Thyroid gland (tissue), 4 donors: ENCODE data around the gene EFCAB12. TPM values are rescaled to one million over a fixed set of nuclear protein-coding genes. Genes with fewer than 3 reads are reported as not detected.
A peak's percentile ranks its signal among the peaks of the same experiment; 100 is the strongest.

Experiments
- DNase-seq, 2 donors: peaks; one replicate each; pipeline ENCODE4 v3.0.0-alpha.2; 2019
- H3K27ac ChIP-seq, 3 donors: fragments of 200-600 bp; sonication (generic); 1 replicate in 2 of 3; 2 replicates in 1 of 3; pipeline ENCODE4 v1.5.1; 2016 to 2019; ENCODE audit warnings: mild to moderate bottlenecking in 1 of 3, moderate library complexity in 1 of 3
- H3K27me3 ChIP-seq: fragments of 200-600 bp; sonication (generic); one replicate; pipeline ENCODE4 v1.5.1; 2019
- H3K36me3 ChIP-seq, 2 donors: fragments of 200-600 bp; sonication (generic); one replicate each; pipeline ENCODE4 v1.5.1; 2016 to 2019
- H3K4me1 ChIP-seq, 2 donors: fragments of 200-600 bp; sonication (generic); one replicate each; pipeline ENCODE4 v1.5.1; 2017 to 2019
- H3K4me3 ChIP-seq, 3 donors: fragments of 200-600 bp; sonication (generic); replicated peaks in 1 of 3; 1 replicate in 2 of 3; 2 replicates in 1 of 3; pipeline ENCODE4 v1.5.1; 2016; ENCODE audit warnings: mild to moderate bottlenecking in 1 of 3
- H3K9me3 ChIP-seq: fragments of 200-600 bp; sonication (generic); one replicate; pipeline ENCODE4 v1.5.1; 2017
- CTCF ChIP-seq, 6 experiments: fragments of 200-600 bp in 3 of 6; fragments of 450-650 bp in 3 of 6; sonication (generic) in 3 of 6; IDR thresholded peaks; one replicate each; pipeline ENCODE4 v1.5.1; 2016 to 2019; ENCODE audit warnings: antibody characterized with exemption in 6 of 6, mild to moderate bottlenecking in 2 of 6, inconsistent platforms in 1 of 6, moderate library complexity in 1 of 6
- POLR2A ChIP-seq, 2 donors: fragments of 450-650 bp; IDR thresholded peaks; one replicate each; pipeline ENCODE4 v1.6.1; 2017; ENCODE audit warnings: antibody characterized with exemption in 2 of 2, mild to moderate bottlenecking in 2 of 2, moderate library complexity in 1 of 2
- WGBS, 2 donors: methylation state at CpG; one replicate each; pipeline ENCODE4 v1.1.5; 2017; 5-methylcytosine and 5-hydroxymethylcytosine counted together
- intact Hi-C: fragments of 100-400 bp; cut with DNase I; formaldehyde crosslinking; loops from one replicate; pipeline ENCODE4 v1.15.1; 2023
- total RNA-seq, 4 donors: library from RNA; depleted of rRNA; stranded (reverse); fragments of >200 nt; gene quantifications; one replicate each; pipeline ENCODE4 v1.2.3, GENCODE V29; 2016

Gene EFCAB12
- total RNA-seq, 4 donors from 2014 or later: 0.67 to 1.2 (median 0.74) TPM

- intact Hi-C loops: no loop called here
- DNase-seq: no peak
- no peak overlapping the region for H3K27ac ChIP-seq
- H3K27me3 ChIP-seq: no peaks in the 10 kb centered on the region
- TF ChIP-seq POLR2A (IDR thresholded peaks at IDR 0.05) (no peak), CTCF (IDR thresholded peaks at IDR 0.05) (no peak)
- WGBS, 2 donors: 94 to 97% methylated on average over 2 of the region's 2 CpGs
- H3K4me1 ChIP-seq: no peaks in the 10 kb centered on the region
- H3K4me3 ChIP-seq: no peak overlapping the region
- no peaks in the 10 kb centered on the region for H3K9me3 ChIP-seq
- peaks cover 4 to 14% of the 10 kb centered on the region in 2 donors for H3K36me3 ChIP-seq
Measured at GRCh38 chr3:129460572-129460971, 32.1 kb upstream of the EFCAB12 start.

- intact Hi-C loops: no loop called here
- DNase-seq: no peak
- WGBS, 2 donors: 98% methylated on average over 3 of the region's 3 CpGs
- Histone ChIP-seq H3K27me3 (no peaks in the 10 kb centered on the region), H3K4me3 (no peak overlapping the region), H3K9me3 (no peaks in the 10 kb centered on the region), H3K36me3 (peaks cover 4 to 14% of the 10 kb centered on the region in 2 donors), H3K4me1 (no peaks in the 10 kb centered on the region), H3K27ac (no peak overlapping the region)
- TF ChIP-seq CTCF (IDR thresholded peaks at IDR 0.05) (no peak), POLR2A (IDR thresholded peaks at IDR 0.05) (no peak)
Measured at GRCh38 chr3:129460155-129460554, 31.7 kb upstream of the EFCAB12 start.

GRCh38 chr3:129453732-129454131 lies 25.3 kb upstream of the EFCAB12 start:
- Histone ChIP-seq H3K9me3 (no peaks in the 10 kb centered on the region), H3K36me3 (peaks cover 0 to 9% of the 10 kb centered on the region in 2 donors), H3K27me3 (no peaks in the 10 kb centered on the region), H3K27ac (peak overlapping the region in 1 of 3 donors; percentile 11), H3K4me3 (no peak overlapping the region), H3K4me1 (peaks cover 11% of the 10 kb centered on the region in 2 donors)
- no peak for DNase-seq
- TF ChIP-seq CTCF (IDR thresholded peaks at IDR 0.05): no peak
- TF ChIP-seq POLR2A (IDR thresholded peaks at IDR 0.05): no peak
- 83 to 89% methylated on average over 1 of the region's 1 CpG for WGBS, 2 donors
- intact Hi-C loops: no loop called here

GRCh38 chr3:129449279-129450115 lies 21.1 kb upstream of the EFCAB12 start:
- intact Hi-C loops: no loop called here
- Histone ChIP-seq H3K4me3 (no peak overlapping the region), H3K4me1 (peaks cover 11% of the 10 kb centered on the region in 2 donors), H3K27me3 (no peaks in the 10 kb centered on the region), H3K36me3 (no peaks in the 10 kb centered on the region), H3K9me3 (no peaks in the 10 kb centered on the region), H3K27ac (peak overlapping the region in 1 of 3 donors; percentile 34)
- 63 to 66% methylated on average over 5 of the region's 5 CpGs for WGBS, 2 donors
- no peak for TF ChIP-seq CTCF (IDR thresholded peaks at IDR 0.05)
- TF ChIP-seq POLR2A (IDR thresholded peaks at IDR 0.05): no peak
- DNase-seq: no peak

GRCh38 chr3:129448186-129448895 lies 19.9 kb upstream of the EFCAB12 start:
- no peaks in the 10 kb centered on the region for H3K36me3 ChIP-seq
- no peak for DNase-seq

More at GRCh38 chr3:129448186-129448895, 19.9 kb upstream of the EFCAB12 start:
- Histone ChIP-seq H3K4me1 (peaks cover 11 to 13% of the 10 kb centered on the region in 2 donors), H3K27me3 (no peaks in the 10 kb centered on the region), H3K27ac (no peak overlapping the region), H3K9me3 (no peaks in the 10 kb centered on the region), H3K4me3 (no peak overlapping the region)
- intact Hi-C loops: no loop called here
- no peak for TF ChIP-seq POLR2A (IDR thresholded peaks at IDR 0.05)
- WGBS, 2 donors: 93% methylated on average over 18 of the region's 18 CpGs
